GM23248 (cell line): ENCODE results near the gene KDM4F. TPM values are rescaled to one million over a fixed set of nuclear protein-coding genes. Genes with fewer than 3 reads are reported as not detected.

ENCODE experiments used
- DNase-seq: peaks from one replicate; pipeline ENCODE4 v3.0.0-alpha.2; 2015
- H2AFZ ChIP-seq: fragments of 200-600 bp; sonication (generic); 2 replicates; pipeline ENCODE4 v1.6.1; 2016; ENCODE audit warnings: antibody characterized with exemption
- H3F3A ChIP-seq: fragments of 200-600 bp; sonication (generic); 2 replicates; pipeline ENCODE4 v1.6.1; 2016; ENCODE audit warnings: mild to moderate bottlenecking, antibody characterized with exemption, mixed run types; ENCODE audit not compliant: insufficient read depth
- H3K27ac ChIP-seq: fragments of 200-600 bp; sonication (generic); 2 replicates; pipeline ENCODE4 v1.5.1; 2016; ENCODE audit warnings: mild to moderate bottlenecking
- H3K27me3 ChIP-seq: fragments of 200-600 bp; sonication (generic); replicated peaks from 2 replicates; pipeline ENCODE4 v1.6.1; 2016; ENCODE audit warnings: mild to moderate bottlenecking; ENCODE audit not compliant: insufficient read depth
- H3K36me3 ChIP-seq: fragments of 200-600 bp; sonication (generic); 2 replicates; pipeline ENCODE4 v1.6.1; 2016; ENCODE audit warnings: low read depth, mild to moderate bottlenecking
- H3K4me1 ChIP-seq: fragments of 200-600 bp; sonication (generic); 2 replicates; pipeline ENCODE4 v1.6.1; 2016; ENCODE audit warnings: mild to moderate bottlenecking; ENCODE audit not compliant: insufficient read depth
- H3K4me2 ChIP-seq: fragments of 200-600 bp; sonication (generic); one replicate; pipeline ENCODE4 v1.6.1; 2016; ENCODE audit warnings: mild to moderate bottlenecking; ENCODE audit not compliant: unreplicated experiment
- H3K4me3 ChIP-seq: fragments of 200-600 bp; sonication (generic); 2 replicates; pipeline ENCODE4 v1.5.1; 2016; ENCODE audit warnings: mild to moderate bottlenecking
- H3K79me2 ChIP-seq: fragments of 200-600 bp; sonication (generic); 2 replicates; pipeline ENCODE4 v1.6.1; 2016; ENCODE audit warnings: mild to moderate bottlenecking; ENCODE audit not compliant: insufficient read depth
- H3K9ac ChIP-seq: fragments of 200-600 bp; sonication (generic); 2 replicates; pipeline ENCODE4 v1.6.1; 2016; ENCODE audit warnings: mild to moderate bottlenecking
- H3K9me2 ChIP-seq: fragments of 200-600 bp; sonication (generic); 2 replicates; pipeline ENCODE4 v1.6.1; 2016; ENCODE audit warnings: mixed run types, mild to moderate bottlenecking, moderate library complexity; ENCODE audit not compliant: insufficient read depth
- H3K9me3 ChIP-seq: fragments of 200-600 bp; sonication (generic); one replicate; pipeline ENCODE4 v1.6.1; 2017; ENCODE audit warnings: low read depth
- H4K20me1 ChIP-seq: fragments of 200-600 bp; sonication (generic); 2 replicates; pipeline ENCODE4 v1.6.0; 2016; ENCODE audit not compliant: insufficient read depth
- EZH2 ChIP-seq: fragments of 200-600 bp; sonication (generic); IDR thresholded peaks from 2 replicates; pipeline ENCODE4 v1.6.1; 2018; ENCODE audit warnings: antibody characterized with exemption, mild to moderate bottlenecking; ENCODE audit not compliant: insufficient read depth, poor library complexity, severe bottlenecking
- EZH2phosphoT487 ChIP-seq: fragments of 200-600 bp; sonication (generic); IDR thresholded peaks from 2 replicates; pipeline ENCODE4 v1.6.1; 2018; ENCODE audit warnings: antibody characterized with exemption, moderate library complexity, mild to moderate bottlenecking, low read depth; ENCODE audit not compliant: insufficient read depth
- WGBS, 2 experiments: methylation state at CpG; one replicate each; pipeline ENCODE4 v1.1.6; 2015 to 2017; ENCODE audit warnings: low lambda C conversion rate in 2 of 2, low coverage in 1 of 2; ENCODE audit errors: missing lambda C conversion rate in 2 of 2; 5-methylcytosine and 5-hydroxymethylcytosine counted together
- in situ Hi-C: fragments of 300-500 bp; cut with MboI; formaldehyde crosslinking; loops from 2 replicates; pipeline ENCODE4 v1.15.0; 2020
- polyA plus RNA-seq: library from polyadenylated mRNA; unstranded; fragments of >200 nt; fragmentation: Nextera tagmentation; extraction: Ambion mirVana; gene quantifications from 2 replicates; pipeline ENCODE4 v1.2.1, GENCODE V29; 2016
- total RNA-seq: library from RNA; depleted of rRNA; stranded (reverse); fragments of >200 nt; shearing (Covaris generic); gene quantifications from 2 replicates; pipeline ENCODE4 v1.2.3, GENCODE V29; 2014

Gene KDM4F
- total and polyA plus RNA-seq, 2 experiments from 2014 or later: not detected

- H3K36me3 ChIP-seq: no peaks in the 10 kb centered on the region
- H3K9me2 ChIP-seq: no peaks in the 10 kb centered on the region
- H3K9ac ChIP-seq: no peak overlapping the region
- H4K20me1 ChIP-seq: no peaks in the 10 kb centered on the region
- H3K27ac ChIP-seq: no peak overlapping the region
- H3K4me1 ChIP-seq: peaks cover 9% of the 10 kb centered on the region; the same call in 1 of the 2 replicates
- H2AFZ ChIP-seq: no peak overlapping the region
- in situ Hi-C loops: loop anchor here (10.0 kb wide), 1 partner anchor 686 kb away; no protein-coding TSS in a partner anchor
- H3K79me2 ChIP-seq: no peaks in the 10 kb centered on the region
- no peak overlapping the region for H3K4me2 ChIP-seq
- H3K9me3 ChIP-seq: no peaks in the 10 kb centered on the region
- H3F3A ChIP-seq: peaks cover 17% of the 10 kb centered on the region; the same call in 1 of the 2 replicates
- 72 to 77% methylated on average over 1 of the region's 1 CpG for WGBS, 2 experiments
- DNase-seq: peak; percentile 36
- no peak for TF ChIP-seq EZH2
- TF ChIP-seq EZH2phosphoT487: no peak
- H3K27me3 ChIP-seq: no peaks in the 10 kb centered on the region
- no peak overlapping the region for H3K4me3 ChIP-seq
Observed at GRCh38 chr11:95078526-95078925, 29.3 kb downstream of the KDM4F start.

- H3K9ac ChIP-seq: no peak overlapping the region
- no peaks in the 10 kb centered on the region for H3K9me3 ChIP-seq
- H3F3A ChIP-seq: peaks cover 16% of the 10 kb centered on the region; the same call in 1 of the 2 replicates
- no peaks in the 10 kb centered on the region for H3K27me3 ChIP-seq
- no peaks in the 10 kb centered on the region for H3K9me2 ChIP-seq
- no peak for TF ChIP-seq EZH2phosphoT487
- no peak for TF ChIP-seq EZH2
- H3K4me2 ChIP-seq: no peak overlapping the region
- H3K79me2 ChIP-seq: no peaks in the 10 kb centered on the region
- H4K20me1 ChIP-seq: no peaks in the 10 kb centered on the region
- 43 to 48% methylated on average over 5 of the region's 5 CpGs for WGBS, 2 experiments
- H3K27ac ChIP-seq: no peak overlapping the region
- in situ Hi-C loops: no loop called here
- H3K4me3 ChIP-seq: no peak overlapping the region
- no peaks in the 10 kb centered on the region for H3K36me3 ChIP-seq
- H2AFZ ChIP-seq: peak overlapping the region; percentile 39; the same call in 1 of the 2 replicates
- peaks cover 14% of the 10 kb centered on the region for H3K4me1 ChIP-seq
- no peak for DNase-seq
Observed at GRCh38 chr11:95081010-95081409, 31.8 kb downstream of the KDM4F start.

- peak overlapping the region; percentile 39; the same call in 1 of the 2 replicates for H2AFZ ChIP-seq
- no peaks in the 10 kb centered on the region for H3K27me3 ChIP-seq
- H3K9me3 ChIP-seq: no peaks in the 10 kb centered on the region
- TF ChIP-seq EZH2 (no peak), EZH2phosphoT487 (no peak)
- H3K4me3 ChIP-seq: no peak overlapping the region
- 28 to 36% methylated on average over 4 of the region's 4 CpGs for WGBS, 2 experiments
- H3F3A ChIP-seq: peaks cover 12% of the 10 kb centered on the region; the same call in 1 of the 2 replicates
- H3K36me3 ChIP-seq: no peaks in the 10 kb centered on the region
- peaks cover 10% of the 10 kb centered on the region for H3K4me1 ChIP-seq
- in situ Hi-C loops: no loop called here
- no peak overlapping the region for H3K4me2 ChIP-seq
- DNase-seq: no peak
- H3K79me2 ChIP-seq: no peaks in the 10 kb centered on the region
- H3K27ac ChIP-seq: no peak overlapping the region
- no peaks in the 10 kb centered on the region for H4K20me1 ChIP-seq
- H3K9ac ChIP-seq: no peak overlapping the region
- no peaks in the 10 kb centered on the region for H3K9me2 ChIP-seq
Observed at GRCh38 chr11:95081412-95081811, 32.2 kb downstream of the KDM4F start.

DNA sequence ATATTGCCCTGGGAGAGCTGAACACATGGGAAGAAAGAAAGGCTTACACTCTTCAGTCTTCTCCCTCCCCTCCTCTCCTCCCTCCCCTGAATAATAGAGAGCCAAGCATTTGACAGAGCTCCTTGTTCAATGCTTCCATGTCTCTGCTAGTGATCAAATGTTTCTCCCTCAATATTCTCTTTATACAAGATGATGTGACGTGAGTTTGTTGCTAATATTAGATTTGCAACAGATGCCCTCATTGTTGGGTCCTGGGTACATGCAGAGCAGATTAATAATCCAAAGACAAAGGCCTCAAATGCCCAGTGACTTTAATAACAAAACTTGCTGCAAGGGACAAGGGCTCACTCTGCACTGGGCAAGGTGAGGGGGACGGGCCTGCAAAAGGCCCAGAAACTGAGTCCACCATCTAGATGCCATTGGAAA lies 33.4 kb downstream of the KDM4F start:
- in situ Hi-C loops: no loop called here
- WGBS, 2 experiments: 60 to 65% methylated on average over 2 of the region's 2 CpGs

More for the DNA sequence above, 33.4 kb downstream of the KDM4F start:
- no peaks in the 10 kb centered on the region for H4K20me1 ChIP-seq
- TF ChIP-seq EZH2phosphoT487: no peak
- TF ChIP-seq EZH2: no peak
- H3K27ac ChIP-seq: no peak overlapping the region
- no peaks in the 10 kb centered on the region for H3K36me3 ChIP-seq
- H3F3A ChIP-seq: 0 out of 2 replicates have a peak, but pooled peaks cover 7% of the 10 kb centered on the region
- no peak overlapping the region for H3K4me2 ChIP-seq
- no peaks in the 10 kb centered on the region for H3K9me3 ChIP-seq
- no peak overlapping the region for H3K9ac ChIP-seq
- H3K79me2 ChIP-seq: no peaks in the 10 kb centered on the region
- peaks cover 8% of the 10 kb centered on the region for H3K4me1 ChIP-seq
- no peaks in the 10 kb centered on the region for H3K27me3 ChIP-seq
- no peak for DNase-seq
- H2AFZ ChIP-seq: no peak overlapping the region
- no peaks in the 10 kb centered on the region for H3K9me2 ChIP-seq
- no peak overlapping the region for H3K4me3 ChIP-seq
